Upper lobe of right lung (tissue), 1 donor: ENCODE data around the gene ZHX3. TPM values are rescaled to one million over a fixed set of nuclear protein-coding genes. Genes with fewer than 3 reads are reported as not detected.

Experiments used
- ATAC-seq: fragments of 200-7000 bp; cut with Tn5 transposase; one replicate; pipeline ENCODE4 v1.9.1; 2020; ENCODE audit warnings: mild to moderate bottlenecking, moderate library complexity
- DNase-seq: peaks from one replicate; pipeline ENCODE4 v3.0.0-alpha.2; 2020
- H3K27ac ChIP-seq: fragments of 200-600 bp; one replicate; pipeline ENCODE4 v1.8.0; 2022
- H3K27me3 ChIP-seq: fragments of 200-600 bp; one replicate; pipeline ENCODE4 v1.8.0; 2022; ENCODE audit warnings: mild to moderate bottlenecking
- H3K36me3 ChIP-seq: fragments of 200-600 bp; one replicate; pipeline ENCODE4 v1.8.0; 2022
- H3K4me1 ChIP-seq: fragments of 200-600 bp; one replicate; pipeline ENCODE4 v1.8.0; 2022
- H3K4me3 ChIP-seq: fragments of 200-600 bp; one replicate; pipeline ENCODE4 v1.8.0; 2022; ENCODE audit warnings: mild to moderate bottlenecking
- H3K9me3 ChIP-seq: fragments of 200-600 bp; one replicate; pipeline ENCODE4 v1.8.0; 2022
- CTCF ChIP-seq: fragments of 200-600 bp; IDR thresholded peaks from one replicate; pipeline ENCODE4 v1.8.0; 2022; ENCODE audit warnings: antibody characterized with exemption
- intact Hi-C: fragments of 100-400 bp; cut with DNase I; formaldehyde crosslinking; loops from one replicate; pipeline ENCODE4 v1.11.0; 2022
- total RNA-seq: library from RNA; stranded (reverse); fragmentation: NEBNext Ultra II Directional; extraction: Animal tissue kit (Norgen Biotek cat#: 25700); gene quantifications from one replicate; pipeline ENCODE4 v1.2.1, GENCODE V29; 2021
- donor health status: DM: no; HTN: yes; CAD: no; lungs with severe emphysema.

The ZHX3 gene
- total RNA-seq, 1 donor from 2014 or later = 45.3 TPM

GRCh38 chr20:41272339-41272738 lies 45.2 kb downstream of the ZHX3 start:
- no peak overlapping the region for H3K4me3 ChIP-seq
- no peaks in the 10 kb centered on the region for H3K4me1 ChIP-seq
- intact Hi-C loops = no loop called here
- TF ChIP-seq CTCF = no peak
- H3K36me3 ChIP-seq = no peaks in the 10 kb centered on the region
- H3K27me3 ChIP-seq = no peaks in the 10 kb centered on the region
- H3K9me3 ChIP-seq = no peaks in the 10 kb centered on the region
- ATAC-seq = no peak
- no peak for DNase-seq
- no peak overlapping the region for H3K27ac ChIP-seq

- intact Hi-C loops = no loop called here
- Histone ChIP-seq H3K9me3 (no peaks in the 10 kb centered on the region), H3K4me3 (no peak overlapping the region), H3K4me1 (no peaks in the 10 kb centered on the region), H3K36me3 (peaks cover 5% of the 10 kb centered on the region), H3K27me3 (no peaks in the 10 kb centered on the region), H3K27ac (no peak overlapping the region)
- no peak for DNase-seq
- TF ChIP-seq CTCF = no peak
- ATAC-seq = no peak
These were observed 48.4 kb downstream of the ZHX3 start for GRCh38 chr20:41268917-41269652.

GRCh38 chr20:41268402-41268801 lies 49.1 kb downstream of the ZHX3 start:
- no peak for TF ChIP-seq CTCF
- Histone ChIP-seq H3K4me3 (no peak overlapping the region), H3K27me3 (no peaks in the 10 kb centered on the region), H3K36me3 (peaks cover 5% of the 10 kb centered on the region), H3K9me3 (no peaks in the 10 kb centered on the region), H3K27ac (no peak overlapping the region), H3K4me1 (no peaks in the 10 kb centered on the region)
- ATAC-seq (no peak), DNase-seq (no peak)
- intact Hi-C loops = no loop called here

GRCh38 chr20:41265938-41266337 lies 51.6 kb downstream of the ZHX3 start:
- intact Hi-C loops = no loop called here
- Histone ChIP-seq H3K27ac (no peak overlapping the region), H3K4me3 (no peak overlapping the region), H3K4me1 (no peaks in the 10 kb centered on the region), H3K9me3 (no peaks in the 10 kb centered on the region), H3K27me3 (no peaks in the 10 kb centered on the region), H3K36me3 (peaks cover 5% of the 10 kb centered on the region)
- DNase-seq (no peak), ATAC-seq (no peak)
- TF ChIP-seq CTCF = no peak

- no peak overlapping the region for H3K27ac ChIP-seq
- DNase-seq (no peak), ATAC-seq (no peak)
- intact Hi-C loops = no loop called here
- no peaks in the 10 kb centered on the region for H3K4me1 ChIP-seq
- H3K36me3 ChIP-seq = peaks cover 5% of the 10 kb centered on the region
- no peak for TF ChIP-seq CTCF
- H3K27me3 ChIP-seq = no peaks in the 10 kb centered on the region
- H3K4me3 ChIP-seq = no peak overlapping the region
- no peaks in the 10 kb centered on the region for H3K9me3 ChIP-seq
These were observed 52.7 kb downstream of the ZHX3 start for GRCh38 chr20:41264819-41265218.
